Stimulated activated CD4-positive, alpha-beta T cell treated with anti-CD3 and anti-CD28 coated beads, TNF-alpha, amount 100 ng/mL, for 1 hour (primary cell): ENCODE data around the gene PAX2.

Source experiments
- DNase-seq, 3 donors: peaks; one replicate each; pipeline ENCODE4 v3.0.0-alpha.2; 2020; ENCODE audit warnings: low read depth in 3 of 3, low spot score in 1 of 3

Gene PAX2

DNA sequence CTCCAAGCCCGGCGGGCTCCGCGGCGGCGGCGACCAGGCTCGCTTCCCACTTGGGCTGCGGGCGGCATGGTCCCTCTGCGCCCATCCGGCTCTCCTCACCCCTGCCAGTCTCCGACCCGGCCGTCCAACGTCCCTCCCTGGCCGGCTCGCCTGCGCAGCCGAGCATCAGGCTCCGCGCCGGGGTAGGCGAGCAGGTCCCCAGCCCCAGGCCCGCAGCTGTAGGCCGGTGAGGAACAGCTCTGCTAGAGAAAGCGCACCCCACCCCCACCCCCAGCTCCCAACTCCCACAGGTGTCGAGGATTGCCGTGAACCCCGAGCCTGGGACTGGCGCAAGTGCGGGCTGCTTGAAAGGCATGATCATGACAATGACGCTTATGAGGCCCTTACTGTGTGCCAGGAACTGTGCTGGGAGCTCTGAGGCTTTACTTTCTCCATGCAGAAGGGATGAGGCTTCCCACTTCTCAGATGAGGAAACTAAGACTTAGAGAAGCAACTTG lies 20.8 kb upstream of the PAX2 start:
- DNase-seq: no peak

DNA sequence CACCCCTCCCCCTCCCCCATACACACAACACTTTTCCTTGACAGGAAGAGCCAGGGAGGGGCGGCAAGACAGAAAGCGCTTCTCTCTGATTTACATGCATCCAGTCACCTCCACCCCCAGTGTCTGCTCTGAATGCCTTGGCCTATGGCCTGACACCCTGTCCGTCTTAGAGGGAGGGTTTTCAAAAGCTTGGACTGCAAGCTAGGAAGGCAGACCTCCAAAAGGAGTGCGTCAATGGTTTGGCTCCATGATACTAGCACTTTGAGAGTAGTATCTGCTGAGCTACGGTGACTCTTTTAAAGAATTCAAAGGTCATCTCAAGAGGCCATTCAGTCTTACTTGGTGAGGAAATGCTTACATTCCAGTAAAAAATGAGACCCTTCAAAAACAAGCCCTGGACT lies 20.3 kb upstream of the PAX2 start:
- no peak for DNase-seq

DNA sequence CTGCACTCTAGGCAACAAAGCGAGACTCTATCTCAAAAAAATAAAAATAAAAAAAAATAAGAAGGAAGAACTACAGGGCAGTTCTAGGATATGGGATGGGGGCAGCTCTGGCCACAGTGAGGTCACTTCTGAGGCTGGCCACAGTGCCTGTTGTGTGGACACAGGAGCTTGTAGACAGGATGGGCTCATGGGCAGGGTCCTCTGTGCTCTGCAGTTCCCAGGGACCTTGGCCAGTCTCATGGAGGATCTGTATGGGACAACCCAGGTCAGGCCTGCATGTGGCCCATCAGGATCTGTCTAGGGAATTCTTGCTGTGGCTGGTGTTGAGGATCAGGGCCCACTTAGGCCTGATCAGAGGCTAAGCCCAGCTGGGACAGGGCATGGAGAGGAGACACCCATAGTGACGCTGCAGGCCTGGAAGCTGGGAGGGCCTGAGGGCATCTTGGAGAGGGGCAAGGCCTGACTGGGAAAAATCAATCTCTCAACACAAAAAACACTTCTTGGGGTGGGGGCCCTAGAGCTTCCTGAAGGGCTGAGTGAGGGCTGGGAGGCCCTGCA lies 19.4 kb upstream of the PAX2 start:
- no peak for DNase-seq

DNA sequence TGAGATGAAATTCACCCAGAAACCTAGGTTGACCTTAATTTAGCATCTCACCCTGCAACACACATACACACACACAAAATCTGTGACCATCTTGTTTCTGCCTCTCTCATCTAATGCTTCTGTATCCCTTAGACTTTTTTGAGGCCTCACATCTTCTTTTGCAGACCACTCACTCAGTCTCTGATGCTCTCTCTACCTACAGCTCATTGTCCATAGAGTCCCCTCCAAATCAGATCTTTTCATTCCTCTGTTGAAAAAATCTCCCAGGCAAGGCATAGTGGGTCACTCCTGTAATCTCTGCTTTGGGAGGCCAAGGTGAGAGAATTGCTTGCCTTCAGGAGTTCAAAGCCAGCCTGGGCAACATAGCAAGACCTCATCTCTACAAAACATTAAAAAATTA lies 17.6 kb upstream of the PAX2 start:
- DNase-seq: no peak

DNA sequence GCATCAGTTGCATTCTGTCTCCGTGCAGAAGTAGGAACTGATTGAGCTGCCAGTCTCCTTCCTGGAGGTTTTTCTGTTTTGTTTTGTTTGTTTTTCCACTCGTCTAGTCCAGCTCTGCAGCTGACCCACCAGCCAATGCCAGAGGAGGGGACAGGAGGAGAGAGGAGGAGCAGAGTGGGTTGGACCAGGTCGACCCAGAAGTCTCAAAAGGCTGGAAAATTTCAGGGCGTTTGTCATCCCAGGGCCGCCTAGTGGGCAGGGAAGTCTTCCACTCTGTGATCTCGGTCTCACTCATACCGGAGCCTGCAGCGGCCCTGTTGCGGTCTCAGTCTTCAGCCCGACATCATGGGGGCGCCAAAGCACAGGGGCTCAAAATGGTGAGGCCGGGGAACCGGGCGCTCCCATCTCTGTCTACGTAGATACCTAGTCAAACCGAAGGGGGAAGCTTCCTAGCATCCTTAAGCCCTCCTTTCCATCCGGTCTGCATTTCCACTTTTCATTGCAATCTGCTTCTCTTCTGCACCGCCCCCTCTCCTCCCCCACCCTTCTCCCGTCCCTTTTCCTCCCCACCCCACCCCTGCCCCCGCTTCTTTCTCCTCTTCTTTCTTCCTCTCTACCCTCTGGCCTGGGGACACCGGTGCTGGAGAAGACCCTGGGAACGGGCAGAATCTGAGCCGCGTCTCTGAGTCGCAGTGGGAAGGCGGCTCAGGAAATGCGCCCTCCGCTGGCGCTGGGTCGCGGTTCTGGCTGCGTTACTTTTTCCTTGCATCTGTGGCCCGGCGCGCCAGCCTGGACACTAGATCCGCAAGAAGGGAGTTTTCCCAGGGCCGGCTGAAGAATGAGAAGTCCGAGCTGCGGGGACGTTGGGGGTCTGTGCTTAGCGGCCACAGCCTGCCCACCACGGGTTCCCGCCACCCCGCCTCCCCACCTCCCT lies 16.2 kb upstream of the PAX2 start:
- DNase-seq: no peak

DNA sequence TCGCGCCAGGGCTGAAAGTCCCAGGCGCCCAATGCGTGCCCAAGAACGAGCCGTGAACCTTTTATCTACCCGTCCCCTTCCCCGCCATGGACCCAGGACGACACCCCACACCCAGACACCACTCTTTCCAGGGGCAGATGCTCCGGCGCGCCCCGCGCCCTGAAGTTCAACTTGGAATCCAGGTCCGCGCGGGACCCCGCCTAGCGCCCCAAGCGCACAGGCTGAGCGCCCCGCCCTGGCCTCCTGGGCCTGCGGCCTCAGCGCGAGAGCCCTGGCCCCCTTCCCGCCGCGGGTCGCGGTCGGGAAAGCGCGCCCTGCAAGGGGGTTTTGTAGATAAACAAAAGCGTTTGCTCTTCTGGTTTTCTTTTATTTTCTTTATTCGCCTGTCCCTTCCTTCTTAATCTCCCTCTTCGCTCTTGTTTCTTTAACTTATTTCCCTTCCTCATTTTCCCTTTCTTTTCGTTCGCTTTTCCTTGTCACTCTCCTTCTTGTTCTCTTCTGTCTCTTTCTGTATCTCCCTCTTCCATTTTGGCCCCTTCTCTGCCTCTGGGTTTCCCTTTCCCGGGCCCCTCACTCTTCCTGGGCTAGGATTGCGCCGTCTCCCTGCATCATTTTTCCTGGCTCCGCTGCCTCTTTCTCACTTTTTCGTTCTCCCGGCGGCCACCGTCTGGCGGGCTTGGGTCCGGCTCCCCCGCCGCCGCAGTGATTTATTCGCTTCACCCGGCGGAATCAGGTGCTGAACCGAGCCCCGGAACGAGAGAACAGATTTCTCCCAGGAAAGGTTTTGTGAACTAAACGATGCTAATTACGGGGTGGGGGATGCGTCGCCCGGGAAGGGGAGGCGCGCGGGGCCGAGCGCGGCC lies 15.3 kb upstream of the PAX2 start:
- DNase-seq: no peak

DNA sequence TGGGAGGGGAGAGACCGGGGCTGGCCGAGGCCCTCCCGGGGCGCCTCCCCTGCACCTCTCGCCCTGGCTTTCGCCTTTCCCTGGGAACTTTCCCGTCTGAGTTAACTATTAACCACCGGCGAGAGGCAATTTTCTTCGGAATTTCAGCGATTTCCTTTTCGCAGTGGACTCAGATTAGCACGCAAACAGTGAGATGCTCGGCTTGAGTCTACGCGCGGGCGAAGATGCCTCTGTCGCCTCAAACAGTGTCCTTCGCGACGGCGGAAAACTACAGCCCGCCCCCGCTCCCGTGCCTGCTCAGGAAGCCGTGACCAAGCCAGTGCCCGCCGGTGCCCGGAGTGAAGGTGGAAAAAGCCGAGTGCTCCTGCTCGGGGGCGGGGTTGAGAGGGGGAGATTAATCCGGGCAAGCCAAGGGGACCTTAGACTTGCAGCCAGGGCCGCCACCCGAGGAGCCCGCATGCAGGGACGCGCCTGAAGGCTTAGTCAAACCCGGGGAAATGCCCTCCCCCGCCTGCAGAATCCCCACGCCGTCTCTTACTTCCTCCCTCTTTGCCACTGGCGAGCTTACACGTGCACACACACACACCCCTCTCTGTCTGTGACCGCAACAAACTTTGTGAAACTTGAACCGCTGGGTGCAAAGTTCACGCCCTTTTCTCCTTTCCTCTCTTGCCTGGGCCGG lies 14.5 kb upstream of the PAX2 start:
- DNase-seq: no peak

DNA sequence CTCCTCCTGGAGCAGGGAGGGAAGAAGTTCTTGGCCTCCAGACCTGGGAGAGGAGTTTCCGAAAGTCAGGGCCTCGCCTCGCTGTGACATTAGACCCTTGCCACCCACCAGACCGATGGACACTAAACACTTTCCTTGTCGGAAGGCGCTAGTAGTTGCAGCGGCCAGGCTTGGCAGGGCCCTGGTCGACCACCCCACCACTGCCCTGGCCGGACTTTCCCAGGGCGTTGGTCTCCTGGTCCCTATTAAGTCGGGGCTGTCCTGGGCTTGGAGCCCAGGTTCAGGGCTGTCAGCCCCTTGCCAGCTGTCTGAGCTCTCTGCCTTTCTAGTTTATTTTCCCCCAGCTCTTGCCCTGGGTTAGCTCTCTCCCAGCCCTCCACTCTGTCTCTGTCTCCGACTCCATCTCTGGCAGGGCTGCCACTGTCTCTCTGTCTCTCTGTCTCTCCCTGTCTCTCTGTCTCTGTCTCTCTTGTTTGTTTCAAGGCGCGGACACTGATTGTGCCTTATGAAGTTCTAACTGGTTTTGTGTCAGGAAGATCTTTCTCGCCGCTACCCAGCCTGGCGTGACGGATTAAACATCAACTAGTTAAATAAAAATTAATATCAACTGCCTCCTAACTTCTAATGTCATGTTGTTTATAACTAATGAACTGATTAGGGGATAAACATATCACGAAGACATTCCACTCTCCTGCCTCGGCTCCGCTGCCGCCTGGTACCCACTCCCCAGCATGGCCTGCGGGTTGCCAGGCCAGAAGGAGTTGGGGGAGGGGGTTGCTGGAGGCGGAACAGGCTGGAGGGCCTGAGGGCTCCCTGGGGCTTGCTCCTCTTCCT lies 13.8 kb upstream of the PAX2 start:
- DNase-seq: no peak

DNA sequence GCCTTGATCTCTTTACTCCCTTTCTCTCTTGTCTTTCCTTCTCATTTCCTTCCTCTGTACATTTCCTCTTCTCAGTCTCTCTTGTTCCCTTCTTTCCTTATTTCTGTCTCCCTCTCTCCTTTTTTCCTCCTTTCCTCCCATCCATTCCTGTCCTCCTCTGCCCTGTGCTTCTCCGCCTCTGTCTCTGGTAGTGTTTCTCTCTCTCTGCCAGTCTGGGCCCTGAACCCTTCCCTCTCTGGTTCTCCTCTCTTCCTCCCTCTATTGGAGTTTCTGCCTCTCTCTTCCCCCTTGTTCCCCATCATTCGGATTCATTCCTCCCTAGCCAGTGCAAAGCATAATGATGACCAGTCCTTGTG lies 13.2 kb upstream of the PAX2 start:
- no peak for DNase-seq

DNA sequence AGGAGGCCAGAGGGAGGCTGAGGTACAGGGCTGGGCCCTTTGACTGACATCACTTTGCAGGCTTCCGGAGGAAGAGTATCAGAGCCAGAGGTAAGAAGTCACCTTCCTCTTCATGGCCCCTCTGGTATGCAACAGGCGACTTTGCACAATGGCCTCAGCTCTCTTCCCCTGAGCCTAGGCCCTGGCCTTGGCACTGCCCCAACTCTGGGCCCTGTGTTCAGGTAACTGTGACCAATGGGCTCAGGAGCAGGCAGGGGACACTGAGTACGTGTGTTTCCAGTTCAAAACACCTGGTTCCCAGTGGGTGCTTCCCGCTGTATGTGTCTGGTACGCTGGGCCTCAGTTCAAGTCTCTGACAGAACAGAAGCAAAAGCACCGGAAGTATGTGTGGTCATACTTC lies 12.1 kb upstream of the PAX2 start:
- DNase-seq: no peak

DNA sequence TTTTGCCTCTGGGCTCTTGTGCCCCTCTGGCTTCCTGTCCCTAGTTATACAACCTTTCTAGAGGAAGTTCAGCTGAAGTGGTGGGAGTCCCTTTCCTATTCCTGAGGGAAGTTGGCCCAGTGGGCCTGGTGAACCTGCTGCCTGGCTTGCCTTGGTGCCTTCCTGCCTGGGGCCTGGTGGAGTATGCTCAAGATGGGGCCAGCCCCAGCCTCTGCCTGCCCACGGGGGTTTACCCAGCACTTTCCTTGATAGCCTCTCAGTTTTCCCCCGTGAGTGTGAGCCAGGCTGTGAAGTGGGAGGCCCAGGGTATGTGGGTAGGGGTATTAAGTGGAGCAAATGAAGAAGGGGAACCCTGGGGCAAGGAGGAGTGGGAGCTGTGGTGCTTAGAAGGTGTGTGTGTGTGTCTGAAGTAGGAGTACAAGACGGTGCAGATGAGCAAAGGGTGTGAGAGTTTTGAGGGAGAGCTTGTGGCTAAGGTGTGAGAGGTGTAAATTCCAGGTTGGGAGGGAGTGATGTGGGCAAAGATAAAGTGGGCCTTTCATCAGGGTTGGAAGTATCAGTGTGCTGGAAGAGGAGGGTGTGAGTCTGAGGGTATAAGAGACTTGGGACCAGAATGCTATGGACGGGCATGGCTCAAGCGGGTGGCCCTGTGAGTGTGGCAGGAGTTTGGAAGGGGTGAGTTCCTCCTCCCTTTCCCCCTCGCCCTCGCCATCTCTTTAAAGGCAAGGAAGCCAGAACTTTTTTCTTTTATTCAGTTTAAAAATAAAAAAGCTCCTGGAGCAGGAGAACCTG lies 10.9 kb upstream of the PAX2 start:
- DNase-seq: no peak

DNA sequence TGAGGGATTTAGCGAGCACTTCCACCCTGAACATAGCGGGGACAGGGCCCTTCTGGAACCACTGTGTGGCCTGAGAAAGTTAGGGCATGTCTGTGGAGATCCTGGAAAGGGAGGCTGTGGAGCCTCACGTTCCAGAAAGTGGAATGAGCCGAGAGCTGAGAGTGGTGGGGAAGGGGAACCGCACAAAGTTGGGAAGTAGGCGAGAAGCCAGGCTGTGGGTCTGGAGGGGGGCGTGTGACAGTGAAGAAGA lies 10.4 kb upstream of the PAX2 start:
- DNase-seq: no peak

DNA sequence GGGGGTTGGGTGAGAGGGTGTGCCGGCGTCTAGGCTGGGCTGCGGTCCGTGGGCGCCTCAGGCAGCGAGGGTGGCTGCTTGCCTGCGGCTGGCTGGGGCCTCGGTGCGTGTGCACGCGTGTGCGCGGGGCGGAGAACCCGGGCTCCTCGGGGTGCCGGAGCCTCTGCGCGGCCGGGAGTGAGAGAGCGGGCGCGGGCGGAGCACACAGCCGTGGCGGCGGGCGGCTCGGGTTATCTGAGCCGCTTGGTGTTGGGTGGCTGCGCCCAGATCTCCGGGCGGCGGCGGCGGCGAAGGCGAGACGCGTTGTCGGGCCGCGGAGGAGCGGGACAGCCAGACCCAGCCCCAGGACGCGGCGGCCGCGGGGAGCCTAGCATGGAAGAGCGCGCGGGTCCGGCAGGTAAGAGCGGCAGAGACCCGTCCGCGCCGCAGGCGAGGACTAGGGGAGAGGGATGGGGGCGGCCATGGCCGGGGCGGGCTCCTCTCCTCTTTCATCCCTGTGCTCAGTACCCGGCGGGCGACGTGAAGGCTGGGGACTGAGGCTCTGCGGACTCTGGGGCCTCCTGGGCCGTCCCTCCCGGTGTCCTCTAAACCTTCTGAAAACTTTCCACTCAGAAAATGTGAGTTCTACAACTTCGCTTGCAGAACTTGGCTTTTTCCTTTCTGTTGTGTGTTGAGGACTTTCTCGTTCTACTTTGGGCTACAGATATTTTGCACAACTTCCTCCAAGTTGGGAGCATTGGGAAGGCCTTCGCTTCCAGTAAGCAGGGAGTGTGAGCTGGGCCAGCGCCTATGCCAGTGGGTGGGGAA lies 9.8 kb upstream of the PAX2 start:
- no peak for DNase-seq

DNA sequence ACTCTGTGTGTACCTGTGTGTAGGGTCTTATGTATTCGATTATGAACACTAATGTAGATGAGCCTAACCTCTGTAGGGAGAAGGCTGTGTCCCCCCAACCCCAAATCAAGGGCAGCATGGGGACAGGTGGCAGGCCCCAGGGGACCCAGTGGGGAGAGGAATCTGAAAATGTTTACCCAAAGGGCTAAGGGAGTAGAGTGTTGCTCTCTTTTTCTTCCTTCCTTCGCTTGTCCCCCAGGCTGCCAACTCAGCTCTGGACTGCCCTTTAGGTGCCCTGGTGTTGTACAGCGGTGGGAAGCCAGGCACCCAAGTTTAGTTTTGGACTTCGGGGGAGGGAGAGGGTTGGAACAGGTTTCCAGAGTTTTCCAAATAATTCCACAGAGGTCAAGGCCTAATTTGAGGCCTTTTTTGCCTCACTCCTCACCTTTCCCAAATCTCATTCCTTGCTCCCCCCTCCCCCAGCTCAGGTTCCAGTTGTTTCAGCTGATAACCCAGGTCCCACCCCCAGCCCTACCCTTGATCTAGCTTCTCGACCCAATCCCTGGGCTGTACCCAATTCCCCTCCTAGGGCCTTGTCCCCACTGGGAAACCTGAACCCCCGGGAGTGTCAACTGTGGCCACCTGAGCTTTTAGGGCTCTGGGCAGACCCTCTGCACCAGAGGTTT lies 9.1 kb upstream of the PAX2 start:
- no peak for DNase-seq

DNA sequence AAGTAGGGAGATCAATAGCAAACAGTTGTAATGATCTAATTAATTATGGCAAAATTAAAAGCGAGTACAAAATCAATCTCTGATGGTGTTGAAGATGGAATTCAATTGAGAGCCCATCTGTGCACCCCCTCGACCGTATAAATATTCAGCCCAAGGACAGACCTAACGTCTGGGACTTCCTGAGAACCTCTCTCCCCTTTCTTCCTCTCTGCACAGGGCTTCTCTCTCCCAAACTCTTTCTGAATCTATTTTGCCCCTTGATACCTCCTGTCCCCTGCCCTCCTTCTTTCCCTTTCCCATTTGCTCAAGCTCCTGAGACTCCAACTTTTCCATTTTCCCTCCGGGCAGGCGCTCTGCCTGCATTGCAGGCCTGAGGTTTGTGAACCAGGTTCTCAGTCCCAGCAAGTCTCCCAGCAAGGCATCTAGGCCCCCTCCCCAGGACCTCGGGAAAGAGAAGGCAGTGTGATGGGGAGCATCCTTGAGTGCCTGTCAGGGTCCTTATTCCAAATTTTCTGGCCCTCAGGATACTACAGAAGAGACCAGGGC lies 8.5 kb upstream of the PAX2 start:
- DNase-seq: no peak

DNA sequence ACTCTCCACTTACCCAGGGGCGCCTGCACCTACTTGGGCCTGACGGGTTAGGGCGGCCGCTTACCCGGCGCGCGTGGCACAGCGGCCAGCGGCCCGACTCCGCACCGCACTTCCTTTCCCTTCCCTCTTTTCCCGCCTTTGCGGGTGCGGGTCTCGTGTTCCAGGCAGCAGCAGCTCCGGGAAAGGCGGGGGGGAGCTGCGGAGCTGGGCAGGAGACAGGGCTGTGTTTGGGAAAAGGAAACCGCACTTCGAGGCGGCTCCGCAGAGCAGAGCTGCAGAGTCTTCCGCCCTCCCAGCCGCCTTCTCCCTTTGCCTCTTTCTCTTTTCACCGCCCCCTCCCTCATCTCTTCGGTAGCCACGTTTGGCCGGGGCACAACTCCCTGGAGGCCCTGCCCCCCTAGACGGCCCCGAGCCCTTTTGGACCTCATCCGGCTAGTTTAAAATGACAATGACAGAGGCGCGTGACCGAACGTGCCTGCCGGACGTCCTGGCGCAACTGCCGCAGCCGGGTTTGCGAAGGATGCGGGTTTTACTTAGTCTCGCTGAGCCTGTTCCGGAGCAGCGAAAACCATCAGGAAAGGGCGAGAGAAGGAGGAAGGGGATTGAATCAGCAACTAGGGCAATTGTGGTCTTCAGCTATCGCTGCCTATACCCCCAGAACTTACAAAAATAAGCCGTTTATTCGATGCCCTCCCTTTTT lies 7.9 kb upstream of the PAX2 start:
- DNase-seq: no peak

DNA sequence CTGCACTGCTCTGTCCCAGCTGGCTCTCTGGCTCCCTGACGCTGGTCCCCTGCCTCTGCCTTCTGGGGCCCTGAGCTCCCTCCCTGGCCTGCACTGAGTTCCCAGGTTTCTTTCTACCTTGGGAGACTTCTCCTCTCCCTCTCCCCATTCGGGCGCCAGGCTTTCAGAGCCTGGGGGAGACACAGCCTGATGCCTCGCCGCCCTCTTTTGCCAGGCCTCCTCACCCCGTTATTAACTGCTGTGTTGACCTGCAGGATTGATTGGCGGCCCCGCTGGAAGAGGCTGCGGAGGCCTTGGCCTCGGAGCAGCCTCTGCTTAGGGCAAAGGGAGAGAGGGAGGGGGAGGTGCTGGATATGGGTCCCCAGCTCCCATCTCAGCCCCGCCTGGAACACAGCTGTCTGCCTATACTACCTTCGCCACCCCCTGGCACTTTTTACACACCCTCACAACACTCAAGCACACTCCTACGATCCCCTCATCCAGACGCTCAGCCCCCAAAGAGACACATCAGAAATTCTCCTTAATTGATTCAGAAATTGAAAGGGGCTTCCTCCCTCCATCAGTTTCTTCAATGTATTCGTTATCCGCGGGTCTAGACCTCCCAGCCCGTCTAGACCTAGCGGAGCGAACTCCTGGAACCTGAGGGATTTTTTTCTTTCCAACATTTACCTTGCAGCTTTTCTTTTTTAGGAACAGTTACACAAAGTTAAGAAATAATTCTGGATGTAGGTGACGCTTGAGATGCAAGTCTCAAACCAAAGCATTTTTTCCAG lies 7.1 kb upstream of the PAX2 start:
- no peak for DNase-seq
